ENCODE results near the gene RNU6-9.

RNU6-9 gene

DNA sequence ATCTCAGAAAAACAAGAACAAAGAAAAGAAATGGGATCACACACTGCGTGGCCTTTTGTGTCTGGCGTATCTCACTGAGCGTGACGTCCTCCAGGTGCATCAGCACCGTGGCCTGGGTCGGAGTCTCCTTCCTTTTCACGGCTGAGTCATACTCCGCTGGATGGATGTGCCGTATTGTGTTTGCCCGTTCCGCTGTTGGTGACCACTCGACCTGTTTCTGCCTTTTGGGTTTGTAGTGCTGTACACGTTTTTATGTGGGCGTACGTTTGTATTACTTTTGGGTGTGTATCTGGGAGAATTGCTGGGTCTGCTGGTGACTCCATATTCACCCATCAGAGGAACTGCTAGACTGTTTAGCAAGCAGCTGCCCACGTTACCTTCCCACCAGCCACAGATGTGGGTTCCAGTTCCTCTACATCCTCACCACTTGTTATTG lies 44.0 kb downstream of the RNU6-9 start:
- no peak for DNase-seq

DNA sequence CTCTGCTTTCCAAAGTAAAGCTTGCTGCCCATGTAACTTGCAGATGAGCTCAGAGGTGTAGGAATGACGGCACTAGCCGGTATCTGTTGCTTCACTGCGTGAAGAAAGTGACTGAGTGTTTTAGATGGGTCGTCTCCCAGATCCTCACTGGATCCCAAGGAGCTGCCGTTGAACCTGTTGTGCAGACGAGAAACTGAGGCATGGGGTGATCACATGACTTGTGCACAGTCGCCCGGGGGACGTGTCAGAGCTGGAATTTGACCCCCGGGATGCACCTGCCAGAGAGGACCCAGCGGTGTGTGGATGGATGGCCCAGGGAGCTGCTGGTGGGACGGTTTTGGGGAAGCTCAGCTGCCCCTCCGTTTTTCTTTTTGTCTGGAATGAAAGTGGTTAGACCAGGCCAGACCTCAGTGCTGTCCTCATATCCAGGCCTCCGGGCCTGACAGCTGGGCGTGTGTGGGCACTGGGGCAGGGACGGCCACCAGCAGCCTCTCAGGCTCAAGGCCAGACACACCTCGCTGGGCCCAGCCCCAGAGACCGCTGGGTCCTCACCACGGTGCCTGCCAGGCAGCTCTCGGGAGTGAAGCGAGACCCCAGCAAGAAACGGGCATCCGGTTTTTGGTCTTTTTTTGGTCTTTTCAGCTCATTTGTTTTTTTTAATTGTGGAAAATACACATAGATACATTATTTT lies 45.1 kb downstream of the RNU6-9 start:
- DNase-seq: no peak

DNA sequence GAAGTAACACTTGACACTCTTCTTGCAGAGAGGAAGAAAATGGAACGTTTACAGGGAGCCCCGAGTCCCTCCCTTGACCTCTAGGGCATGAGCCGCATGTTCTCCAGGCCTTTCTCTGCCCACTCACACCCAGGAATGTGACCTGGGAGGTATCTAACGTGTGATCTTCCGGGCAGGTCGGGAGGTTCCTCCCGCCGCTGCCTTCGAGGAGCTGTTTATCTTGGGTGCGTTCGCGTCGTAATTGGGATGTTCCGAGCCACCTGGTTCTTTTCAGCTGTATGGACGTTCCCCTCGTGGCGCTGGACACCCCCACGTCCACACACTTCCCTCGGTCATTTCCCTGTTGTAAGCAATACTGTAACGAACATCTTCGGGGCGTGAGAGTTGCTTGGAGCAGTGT lies 46.2 kb downstream of the RNU6-9 start:
- no peak for DNase-seq

DNA sequence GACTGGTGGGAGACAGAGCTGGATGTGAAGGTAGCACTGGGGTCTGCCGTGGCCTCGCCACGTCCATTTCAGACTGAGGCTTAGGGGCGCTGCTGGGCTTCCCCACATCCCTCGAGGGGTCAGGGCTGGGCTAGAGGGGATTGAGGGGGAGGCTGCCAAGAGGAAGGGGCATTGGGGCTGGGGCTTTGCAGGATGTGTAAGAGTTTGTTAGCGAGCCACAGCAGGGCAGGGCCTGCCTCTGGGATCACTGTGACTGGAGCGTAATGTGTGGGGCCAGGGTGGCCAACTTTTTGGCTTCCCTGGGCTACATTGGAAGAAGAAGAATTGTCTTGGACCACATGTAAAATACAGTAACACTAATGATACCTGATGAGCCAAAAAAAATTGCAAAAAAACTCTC lies 46.6 kb downstream of the RNU6-9 start:
- no peak for DNase-seq

DNA sequence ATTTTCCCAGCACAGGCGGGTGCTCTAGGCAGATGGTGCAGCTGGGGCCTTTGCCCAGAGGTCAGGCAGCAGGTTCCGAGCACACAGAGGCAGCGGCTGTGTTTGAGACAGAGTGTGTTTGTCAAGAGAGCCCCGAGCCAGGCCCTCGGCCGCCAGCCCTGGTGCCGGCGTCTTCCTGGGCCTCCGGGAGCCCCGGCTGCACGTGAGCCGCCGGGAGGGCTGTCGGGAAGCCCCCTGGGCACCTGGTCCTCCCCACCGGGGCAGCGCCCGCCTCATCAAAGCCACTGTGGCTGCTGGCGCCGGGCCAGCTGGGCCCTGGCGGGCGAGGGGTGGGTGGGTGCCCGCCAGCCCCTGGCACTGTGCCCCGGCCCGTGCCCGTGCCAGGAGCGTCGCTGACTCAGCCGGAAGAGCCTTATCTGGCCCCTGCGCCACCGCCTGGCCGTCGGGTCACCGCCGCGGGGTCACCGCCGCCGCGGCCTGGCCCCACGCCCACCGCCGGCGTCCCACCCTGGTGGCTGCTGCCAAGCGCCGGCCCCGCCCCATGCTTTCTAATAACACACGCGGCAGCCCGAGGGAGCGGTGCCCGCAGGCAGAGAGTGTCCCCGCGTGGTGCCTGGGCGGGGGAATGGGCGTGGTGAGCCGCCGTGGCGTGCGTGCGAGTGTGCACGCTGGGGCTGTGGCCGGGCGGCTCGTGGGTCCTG lies 47.5 kb downstream of the RNU6-9 start:
- peak; percentile 88 for DNase-seq

DNA sequence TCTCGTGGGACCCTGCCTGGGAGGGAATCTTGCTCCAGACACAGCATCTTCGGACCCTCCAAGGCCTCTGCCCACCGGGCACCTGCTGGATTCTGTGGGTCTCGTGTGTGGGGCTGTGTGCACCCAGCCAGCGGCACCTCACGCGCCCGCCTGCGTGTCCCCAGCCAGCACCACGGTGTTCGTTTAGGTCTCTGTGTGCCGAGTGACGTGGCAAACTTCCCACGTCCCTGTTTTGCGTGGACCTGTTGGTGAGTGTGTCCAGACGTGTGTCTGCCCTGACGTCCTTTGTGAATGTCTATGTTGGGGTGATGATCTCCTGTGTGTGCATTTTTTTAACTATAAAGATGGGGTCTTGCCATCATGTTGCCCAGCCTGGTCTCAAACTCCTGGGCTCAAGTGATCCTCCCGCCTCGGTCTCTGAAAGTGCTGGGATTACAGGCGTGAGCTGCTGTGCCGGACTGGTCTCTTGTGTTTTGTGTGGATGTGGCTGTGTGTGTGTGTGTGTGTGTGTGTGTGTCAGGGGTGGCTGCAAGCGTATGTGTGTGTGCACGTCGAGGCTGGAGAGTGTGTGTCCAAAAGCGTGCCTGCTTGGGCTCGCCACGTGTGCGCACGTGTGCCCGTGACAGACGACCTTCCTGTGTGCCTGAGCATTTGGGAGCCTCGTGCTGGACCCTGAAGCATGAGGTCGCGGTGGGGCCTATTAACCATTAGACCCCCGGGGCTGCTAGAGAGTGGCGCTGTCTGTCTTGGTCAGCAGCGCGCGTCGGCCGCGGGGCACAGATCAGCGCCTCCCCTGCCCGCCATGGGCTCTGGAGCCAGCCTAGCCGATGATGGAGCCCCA lies 48.2 kb downstream of the RNU6-9 start:
- DNase-seq: no peak

DNA sequence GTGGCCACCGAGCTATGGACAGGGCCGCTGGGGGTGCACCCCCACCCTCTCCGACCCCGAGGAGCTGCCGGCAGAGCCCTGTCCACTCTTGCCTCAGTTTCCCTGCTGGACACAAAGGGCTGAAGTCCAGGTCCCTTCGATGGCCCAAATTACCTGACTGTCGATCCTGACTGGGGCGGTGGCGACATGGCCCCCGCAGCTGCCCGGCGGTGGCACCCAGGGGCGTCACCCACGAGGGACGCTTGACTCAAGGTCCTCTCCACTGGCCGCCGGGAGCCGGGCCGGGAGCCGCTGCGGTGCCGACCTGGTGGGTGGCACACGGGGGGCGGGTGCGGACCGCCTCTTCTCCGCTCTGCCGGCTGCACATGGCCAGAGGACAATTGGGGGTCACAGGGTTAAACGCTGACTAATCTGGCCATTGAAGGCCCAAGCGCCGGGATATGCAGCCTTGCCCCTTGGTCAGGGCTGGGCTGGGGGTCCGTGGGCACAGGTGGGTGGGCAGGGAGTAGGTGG lies 48.9 kb downstream of the RNU6-9 start:
- no peak for DNase-seq
